ENCODE results near the gene SIK2. TPM values are rescaled to one million over a fixed set of nuclear protein-coding genes. Genes with fewer than 3 reads are reported as not detected.

Gene SIK2
- total RNA-seq (2014; rRNA removed; shearing (Covaris generic)), result 17.1 and 17.3 TPM in 2 replicates

DNA sequence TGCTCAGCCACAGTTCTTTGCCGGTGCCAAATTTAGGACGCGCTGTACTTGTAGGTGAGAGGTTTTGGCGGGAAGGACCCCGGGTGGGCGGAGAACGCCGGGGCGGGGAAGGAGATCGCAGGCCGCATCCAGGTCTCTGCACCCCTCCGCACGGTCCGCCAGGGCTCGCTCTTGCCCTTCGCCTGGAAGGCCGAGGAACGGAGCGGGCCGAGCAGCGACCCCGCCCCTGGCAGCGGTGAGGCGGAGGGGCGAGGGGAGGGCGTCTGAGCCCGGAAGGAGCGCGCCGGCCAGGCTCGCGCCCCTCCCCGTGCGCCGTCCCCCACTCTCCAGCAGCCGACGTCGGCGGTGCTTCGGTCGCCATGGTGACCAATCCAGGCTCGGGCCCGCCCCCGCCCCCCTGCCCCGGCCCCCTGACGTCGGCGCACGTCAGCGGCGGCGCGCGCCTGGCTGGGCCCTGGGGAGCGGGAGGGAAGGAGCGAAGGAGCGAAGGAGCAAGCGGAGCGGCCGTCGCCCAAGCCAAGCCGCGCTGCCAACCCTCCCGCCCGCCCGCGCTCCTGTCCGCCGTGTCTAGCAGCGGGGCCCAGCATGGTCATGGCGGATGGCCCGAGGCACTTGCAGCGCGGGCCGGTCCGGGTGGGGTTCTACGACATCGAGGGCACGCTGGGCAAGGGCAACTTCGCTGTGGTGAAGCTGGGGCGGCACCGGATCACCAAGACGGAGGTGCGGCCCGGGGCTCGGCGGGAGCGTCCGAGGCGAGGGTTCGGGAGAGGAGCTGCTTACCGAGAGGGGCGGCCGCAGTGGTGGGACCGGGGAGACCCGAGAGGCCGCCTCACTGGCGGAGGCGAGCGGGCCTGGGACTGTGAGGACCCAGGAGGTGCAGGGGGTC, at the start of gene SIK2:
Gene SIK2 (plus strand): TSS at position 471 of the 886 bp plus-strand sequence. CDS start 115 bp downstream, at position 586.
- peak; percentile 95 for DNase-seq (ENCODE audit: low read depth)

DNA sequence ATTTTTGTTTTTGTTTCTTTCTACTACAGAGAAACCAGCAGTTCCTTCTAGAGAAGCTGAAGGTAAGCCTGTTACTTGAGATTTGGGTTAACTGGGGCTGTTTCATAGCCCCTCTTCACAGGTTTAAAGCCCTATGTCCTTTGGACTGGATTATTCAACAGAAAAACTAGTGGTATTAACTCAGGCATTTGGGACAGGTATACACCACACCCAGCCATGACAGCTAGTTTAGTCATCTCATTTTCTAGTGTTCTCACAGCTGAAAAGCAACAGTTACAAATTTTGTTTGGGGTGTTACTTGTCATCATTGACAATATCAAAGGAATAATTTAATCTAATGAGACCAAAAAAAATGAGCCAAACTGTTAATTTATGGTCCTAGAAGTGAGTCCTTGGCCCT, 47.7 kb upstream of the SIK2 start:
- no peak for DNase-seq (ENCODE audit: low read depth)

DNA sequence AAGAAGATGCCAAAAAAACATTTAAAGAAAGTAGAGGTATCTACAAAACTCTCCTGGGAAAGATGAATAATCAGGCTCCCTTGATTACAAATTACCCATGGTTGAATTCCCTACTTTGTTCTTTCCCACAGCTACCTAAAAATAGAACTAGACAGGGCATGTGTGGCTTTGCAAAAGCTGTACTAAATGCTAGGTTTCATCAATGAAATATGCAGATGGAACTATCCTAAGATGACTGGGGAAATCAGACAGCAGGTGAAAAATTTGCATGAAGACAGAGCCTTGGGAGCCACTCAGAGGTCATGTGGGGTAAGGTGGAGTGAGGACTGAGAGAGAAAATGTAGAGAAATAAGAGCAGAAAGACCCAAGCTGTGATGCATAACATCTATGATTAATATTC, 47.0 kb upstream of the SIK2 start:
- peak; percentile 73 for DNase-seq (ENCODE audit: low read depth)

DNA sequence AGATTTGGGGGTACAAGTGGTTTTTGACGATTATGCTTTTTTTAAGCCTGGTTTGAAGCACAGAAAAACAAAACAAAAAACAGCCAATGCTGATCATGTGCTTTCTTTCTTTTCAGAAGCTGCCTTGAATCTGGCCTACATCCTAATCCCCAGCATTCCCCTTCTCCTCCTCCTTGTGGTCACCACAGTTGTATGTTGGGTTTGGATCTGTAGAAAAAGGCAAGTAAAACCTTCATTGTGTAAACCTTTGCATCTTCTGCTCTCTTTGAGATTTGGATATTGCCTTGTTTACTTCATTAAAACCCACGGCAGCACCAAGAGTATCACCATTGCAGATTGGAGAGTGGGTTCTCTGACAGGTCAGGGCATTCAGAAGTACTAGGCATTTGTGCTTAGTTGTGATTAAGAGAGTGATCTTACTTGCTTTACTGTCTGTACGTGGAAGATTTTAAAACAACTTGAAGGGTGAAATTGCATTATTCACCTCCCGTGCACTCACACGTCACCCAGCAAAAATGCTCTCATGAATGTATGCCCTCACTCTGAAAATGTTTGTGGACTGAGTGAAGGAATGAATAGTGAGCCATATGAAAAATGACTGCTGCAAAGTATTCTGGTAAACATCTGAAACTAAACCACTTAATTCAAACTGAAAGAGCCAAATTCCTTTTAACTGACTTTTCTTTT, 44.7 kb upstream of the SIK2 start:
- DNase-seq (ENCODE audit: low read depth), result peak; percentile 92

DNA sequence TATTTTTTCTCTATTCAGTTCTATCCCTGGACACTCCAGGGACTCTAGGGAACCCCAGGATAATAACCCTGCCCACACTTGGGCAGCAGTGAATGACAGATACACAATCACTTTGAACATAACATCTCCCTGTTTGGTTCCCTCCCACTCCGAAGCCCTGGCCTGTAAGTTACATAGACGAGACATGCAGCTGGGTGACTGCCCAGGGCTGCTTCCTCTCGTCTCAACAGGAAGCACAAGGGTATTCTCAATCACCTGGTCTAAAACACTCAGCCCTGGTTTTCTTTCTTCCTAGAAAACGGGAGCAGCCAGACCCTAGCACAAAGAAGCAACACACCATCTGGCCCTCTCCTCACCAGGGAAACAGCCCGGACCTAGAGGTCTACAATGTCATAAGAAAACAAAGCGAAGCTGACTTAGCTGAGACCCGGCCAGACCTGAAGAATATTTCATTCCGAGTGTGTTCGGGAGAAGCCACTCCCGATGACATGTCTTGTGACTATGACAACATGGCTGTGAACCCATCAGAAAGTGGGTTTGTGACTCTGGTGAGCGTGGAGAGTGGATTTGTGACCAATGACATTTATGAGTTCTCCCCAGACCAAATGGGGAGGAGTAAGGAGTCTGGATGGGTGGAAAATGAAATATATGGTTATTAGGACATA, 42.3 kb upstream of the SIK2 start:
- no peak for DNase-seq (ENCODE audit: low read depth)

DNA sequence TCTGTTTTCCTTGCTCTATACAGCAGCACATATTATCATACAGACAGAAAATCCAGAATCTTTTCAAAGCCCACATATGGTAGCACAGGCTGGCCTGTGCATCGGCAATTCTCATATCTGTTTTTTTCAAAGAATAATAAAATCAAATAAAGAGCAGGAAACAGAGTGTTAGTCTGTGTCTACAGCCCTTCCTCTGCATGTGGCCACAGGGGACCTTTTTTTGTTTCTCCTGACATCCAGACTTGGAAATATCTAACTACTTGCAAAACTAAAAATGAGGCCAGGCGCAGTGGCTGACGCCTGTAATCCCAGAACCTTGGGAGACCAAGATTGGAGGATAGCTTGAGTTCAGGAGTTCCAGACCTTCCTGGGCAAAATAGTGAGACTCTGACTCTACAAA, 41.4 kb upstream of the SIK2 start:
- no peak for DNase-seq (ENCODE audit: low read depth)

DNA sequence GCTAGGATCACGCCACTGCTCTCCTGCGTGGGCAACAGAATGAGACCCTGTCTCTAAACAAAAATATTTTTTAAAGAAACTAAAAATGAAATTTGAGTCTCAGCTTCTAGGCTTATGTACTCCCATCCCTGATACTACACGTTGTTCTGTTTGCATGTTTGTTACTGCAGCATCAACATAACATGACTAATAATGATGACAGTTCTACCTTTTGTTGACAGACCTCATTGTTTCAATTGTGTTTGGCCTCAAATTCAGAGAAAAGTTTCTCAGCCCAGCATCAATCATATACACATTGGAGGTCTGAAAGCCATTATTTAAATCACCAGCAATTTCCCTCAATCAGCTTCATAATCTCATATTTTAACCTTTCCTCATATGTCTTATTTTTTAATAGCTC, 40.9 kb upstream of the SIK2 start:
- DNase-seq (ENCODE audit: low read depth), result no peak

DNA sequence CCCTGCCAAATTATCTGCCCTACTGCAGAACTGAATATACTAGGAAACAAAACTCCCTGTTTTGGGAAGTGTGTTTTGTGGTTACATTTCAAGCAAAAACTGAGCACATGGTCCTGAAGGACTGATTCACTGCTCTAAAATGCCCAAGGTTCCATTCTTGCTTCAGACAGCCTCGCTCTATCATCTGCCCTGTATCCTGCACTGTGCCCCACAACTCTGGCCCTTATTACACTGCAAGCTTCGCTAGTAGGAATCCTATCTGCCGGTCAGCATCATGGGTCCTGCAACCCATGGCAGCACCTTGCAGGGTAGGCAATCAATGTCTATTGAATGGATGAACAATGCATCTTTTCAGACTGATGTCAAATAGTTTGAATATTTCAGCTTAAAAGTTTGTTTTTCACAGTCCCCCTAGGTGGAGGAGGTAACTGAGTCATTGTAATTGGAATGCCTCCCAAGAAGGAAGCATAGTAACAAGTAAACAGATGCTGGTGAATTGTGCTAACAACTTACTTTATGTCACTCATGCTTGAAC, 40.4 kb upstream of the SIK2 start:
- DNase-seq (ENCODE audit: low read depth), result peak; percentile 81

DNA sequence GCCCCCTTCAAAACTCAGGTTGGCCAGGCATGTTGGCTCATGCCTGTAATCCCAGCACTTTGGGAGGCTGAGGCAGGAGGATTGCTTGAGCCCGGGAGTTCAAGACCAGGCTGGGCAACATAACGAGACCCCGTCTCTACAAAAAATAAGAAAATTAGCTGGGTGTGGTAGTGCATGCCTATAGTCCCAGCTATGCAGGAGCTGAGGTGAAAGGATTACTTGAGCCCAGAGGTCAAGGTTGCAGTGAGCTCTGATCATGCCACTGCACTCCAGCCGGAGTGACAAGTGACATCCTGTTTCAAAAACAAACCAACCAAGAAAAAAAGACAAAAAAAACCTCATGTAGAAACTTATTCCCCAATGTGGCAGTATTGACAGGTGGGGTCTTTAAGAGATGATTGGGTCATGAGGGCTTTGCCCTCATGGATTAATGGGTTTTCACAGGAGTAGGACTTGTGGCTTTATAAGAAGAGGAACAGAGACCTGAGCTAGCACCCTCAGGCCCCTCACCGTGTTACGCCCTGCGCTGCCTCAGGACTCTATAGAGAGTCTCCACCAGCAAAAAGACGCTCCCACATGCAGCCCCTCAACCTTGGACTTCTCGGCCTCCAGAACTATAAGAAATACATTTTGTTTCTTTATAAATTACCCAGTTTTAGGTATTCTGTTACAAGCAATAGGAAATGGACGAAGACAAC, 39.4 kb upstream of the SIK2 start:
- DNase-seq (ENCODE audit: low read depth), result no peak

DNA sequence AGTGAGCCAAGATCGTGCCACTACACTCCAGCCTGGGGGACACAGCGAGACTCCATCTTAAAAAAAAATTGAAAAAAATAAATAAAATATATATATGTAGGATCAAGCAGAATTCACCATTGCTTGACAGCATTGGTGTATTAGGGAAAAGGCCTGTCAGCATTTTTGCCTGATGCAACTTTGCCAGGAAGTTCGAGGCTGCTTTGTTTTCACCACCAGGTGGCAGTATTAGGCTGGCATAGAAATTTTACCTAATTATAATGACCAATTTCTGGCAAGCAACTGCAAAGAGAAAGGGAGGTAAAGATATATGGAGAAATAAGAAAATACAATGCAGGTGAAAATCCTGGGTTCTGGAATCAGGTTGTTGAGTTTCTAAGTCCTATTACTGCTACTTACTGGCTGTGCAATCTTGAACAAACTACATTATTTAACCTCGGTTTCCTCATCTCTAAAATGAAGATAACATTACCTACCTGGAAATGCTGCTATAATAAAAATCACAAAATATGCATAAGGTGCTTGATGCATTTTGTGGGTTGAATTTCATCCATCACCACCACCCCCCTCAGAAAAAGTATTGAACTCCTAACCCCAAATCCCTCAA, 37.0 kb upstream of the SIK2 start:
- peak; percentile 66 for DNase-seq (ENCODE audit: low read depth)

DNA sequence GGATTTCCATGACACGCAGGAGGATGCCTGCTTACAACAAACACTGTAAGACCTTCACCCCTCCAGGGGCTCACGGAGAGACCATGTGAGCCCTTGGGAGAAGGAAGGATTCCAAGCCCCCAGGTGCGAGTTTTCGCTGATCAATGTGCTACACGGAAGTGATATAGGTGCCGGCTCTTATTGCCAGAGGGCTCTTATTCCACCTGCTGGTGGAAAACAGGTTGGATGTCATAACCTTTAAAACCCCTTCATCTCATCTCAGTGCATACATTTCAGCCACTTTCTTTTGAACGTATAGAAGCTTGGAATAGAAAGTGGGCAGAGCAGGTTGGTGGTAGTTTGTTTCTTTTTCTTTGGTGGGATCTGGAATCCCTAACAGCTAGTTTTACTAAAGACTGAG, 35.9 kb upstream of the SIK2 start:
- DNase-seq (ENCODE audit: low read depth), result no peak

DNA sequence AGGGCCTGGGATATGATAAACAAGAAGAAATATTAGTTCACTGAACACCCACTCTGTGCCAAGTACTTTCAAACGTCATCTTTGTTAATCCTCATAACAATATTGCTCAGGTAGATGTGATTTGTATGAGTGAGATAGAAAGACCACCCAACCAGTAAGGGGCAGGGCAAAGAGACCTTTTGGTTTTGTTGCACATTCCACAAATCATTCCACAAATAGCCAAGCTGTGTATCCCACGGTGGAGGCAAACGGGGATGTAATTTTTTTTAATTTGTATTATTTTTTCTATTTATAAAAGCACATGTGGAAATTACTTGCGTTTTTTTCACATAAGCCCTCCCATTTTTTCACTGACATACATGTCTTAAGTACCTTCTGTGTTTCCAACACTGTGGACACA, 32.8 kb upstream of the SIK2 start:
- no peak for DNase-seq (ENCODE audit: low read depth)

DNA sequence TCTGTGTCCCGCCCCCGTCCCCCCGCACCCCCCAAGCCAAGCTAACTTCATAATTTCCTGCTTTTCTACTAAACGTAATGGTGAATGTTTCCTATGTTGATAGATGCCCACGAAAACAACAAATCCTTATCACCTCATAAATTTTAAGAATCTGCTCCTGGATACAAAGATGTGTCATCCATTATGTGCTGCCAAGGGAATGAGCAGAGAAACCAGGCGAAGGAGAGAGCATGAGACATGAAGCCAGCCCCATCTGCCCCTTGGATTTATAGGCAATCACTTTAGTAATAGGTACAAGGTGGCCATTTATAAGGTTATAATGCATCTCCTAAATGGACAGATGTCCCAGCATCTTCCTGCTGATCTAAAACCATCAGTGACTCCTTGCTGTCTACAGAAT, 31.5 kb upstream of the SIK2 start:
- DNase-seq (ENCODE audit: low read depth), result no peak

DNA sequence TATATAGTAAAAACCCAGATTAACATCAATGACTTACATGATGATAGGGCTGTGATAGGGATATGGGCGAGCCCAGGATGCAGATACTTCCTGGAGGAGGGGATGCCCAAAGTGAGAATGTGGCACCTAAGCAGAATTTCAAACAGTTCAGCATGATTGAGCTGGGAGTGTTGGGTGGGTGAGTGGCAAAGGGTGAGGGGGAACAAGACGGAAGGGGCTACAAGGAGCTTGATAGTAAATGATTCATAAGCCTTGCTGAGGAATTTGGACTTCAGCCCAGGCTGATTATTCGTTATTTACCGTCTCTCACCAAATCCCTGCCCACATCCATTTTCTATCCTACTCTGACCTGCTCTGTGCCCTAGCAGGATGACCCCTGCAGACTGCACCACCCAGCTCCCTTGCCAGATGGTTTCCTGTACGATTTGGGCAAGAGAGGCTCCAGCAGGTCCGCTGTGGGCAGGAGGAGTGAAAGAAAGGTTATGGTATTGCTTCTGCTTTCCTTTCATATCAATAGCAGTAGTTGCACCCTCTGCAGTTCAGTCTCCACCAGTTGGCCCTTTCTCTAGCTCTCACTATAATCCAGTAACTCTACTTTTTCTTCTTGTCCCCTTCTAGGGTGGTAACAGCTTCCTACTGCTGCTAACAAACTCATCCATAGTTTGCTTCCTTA, 30.3 kb upstream of the SIK2 start:
- no peak for DNase-seq (ENCODE audit: low read depth)

DNA sequence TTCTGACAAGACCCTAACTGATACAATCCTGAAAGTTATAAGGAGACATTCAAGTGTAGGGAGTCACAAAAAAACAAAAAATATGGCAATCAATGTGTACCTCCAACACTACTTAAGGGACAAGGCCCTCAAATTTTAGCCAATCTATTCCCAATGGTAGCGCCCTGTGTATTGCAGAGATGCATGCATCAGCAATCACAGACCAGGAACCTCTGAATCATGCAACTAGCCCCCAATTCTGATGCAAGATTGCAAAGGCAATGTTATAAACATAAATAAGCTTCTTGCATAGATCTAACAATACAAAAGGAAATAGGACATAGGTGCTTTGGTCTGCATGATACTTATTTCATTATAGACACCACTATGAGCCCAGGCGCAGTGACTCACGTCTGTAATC, 29.7 kb upstream of the SIK2 start:
- no peak for DNase-seq (ENCODE audit: low read depth)

DNA sequence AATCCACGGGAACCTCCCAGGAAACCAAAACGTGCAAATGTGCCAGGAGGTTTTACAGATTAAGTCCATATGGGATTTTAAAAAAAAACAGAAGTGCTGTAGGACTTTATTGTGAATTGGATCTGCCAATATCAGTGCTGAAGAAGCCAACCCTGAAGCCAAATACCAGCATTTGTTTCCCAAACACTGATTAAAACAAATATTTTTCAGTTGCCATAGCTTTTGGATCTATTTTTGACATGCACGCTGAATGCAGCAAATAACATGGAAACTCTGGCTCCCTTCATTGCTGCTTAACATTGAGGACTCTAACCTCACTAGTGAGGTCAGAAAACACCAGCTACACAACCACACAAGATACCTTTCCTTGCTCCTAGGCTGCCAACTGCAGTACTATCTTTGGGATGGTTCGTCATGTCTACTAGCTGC, 28.4 kb upstream of the SIK2 start:
- peak; percentile 47 for DNase-seq (ENCODE audit: low read depth)

DNA sequence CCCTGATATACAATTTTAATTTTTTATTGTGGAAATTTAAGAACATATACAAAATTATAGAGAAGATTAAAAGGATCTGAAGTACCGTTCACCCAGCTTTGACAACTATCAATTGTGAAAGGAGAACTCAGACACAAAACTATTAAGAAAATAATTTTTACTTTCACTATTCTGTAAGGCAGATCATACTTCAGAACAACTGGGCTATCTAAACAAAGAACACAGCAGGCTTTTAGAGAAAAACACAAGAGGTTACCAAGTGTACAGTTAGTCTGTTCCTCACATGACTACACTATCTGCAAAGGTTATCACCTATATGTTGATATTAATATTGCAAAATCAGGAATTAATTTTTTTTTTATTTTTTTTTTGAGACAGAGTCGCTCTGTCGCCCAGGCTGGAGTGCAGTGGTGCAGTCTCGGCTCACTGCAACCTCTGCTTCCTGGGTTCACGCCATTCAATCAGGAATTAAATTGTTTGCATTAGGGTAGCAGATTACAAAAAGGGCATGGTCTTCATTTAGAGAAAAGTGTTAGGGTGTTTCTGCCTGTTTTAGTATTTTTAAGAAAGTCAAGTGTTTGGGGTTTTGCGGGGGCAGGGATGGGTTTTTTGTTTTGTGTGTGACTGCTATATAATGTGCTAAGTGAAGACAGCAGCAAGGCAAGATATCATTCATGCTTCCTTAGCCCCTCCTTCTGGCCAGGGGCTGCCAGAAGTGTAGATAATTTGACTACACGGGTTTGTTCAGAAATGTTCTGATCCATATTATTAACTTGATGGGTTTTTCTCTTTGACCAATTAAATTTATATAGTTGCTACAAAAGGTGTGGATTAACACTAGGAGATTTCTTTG, 27.6 kb upstream of the SIK2 start:
- peak; percentile 42 for DNase-seq (ENCODE audit: low read depth)

DNA sequence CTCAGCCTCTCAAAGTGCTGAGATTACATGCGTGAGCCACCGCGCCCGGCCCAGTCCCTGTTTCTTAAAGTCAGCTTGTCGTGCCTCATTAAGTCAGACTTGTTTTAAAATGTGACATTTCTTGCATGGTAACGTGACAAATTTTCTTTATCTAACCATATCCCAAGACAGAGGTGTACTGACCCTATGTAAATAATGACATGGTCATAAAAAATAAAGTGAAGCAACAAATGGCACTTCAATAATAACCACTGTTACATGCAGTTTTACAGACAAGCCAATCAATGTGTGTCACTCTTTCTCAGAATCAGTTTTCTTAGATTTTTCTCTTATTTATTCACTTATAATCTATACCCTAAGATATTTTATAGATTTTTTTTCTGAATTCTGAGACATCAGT, 26.5 kb upstream of the SIK2 start:
- DNase-seq (ENCODE audit: low read depth), result no peak

DNA sequence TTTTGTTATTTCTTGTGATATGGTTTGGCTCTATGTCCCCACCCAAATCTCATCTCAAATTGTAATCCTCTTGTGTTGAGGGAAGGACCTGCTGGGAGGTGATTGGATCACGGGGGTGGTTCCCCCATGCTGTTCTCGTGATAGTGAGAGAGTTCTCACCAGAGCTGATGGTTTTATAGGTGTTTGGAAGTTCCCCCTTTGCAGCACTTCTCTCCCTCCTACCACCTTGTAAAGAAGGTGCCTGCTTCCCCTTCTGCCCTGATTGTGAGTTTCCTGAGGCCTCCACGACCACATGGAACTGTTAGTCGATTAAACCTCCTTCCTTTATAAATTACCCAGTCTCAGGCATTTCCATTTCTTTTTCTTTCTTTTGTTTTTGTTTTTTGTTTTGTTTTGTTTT, 24.4 kb upstream of the SIK2 start:
- no peak for DNase-seq (ENCODE audit: low read depth)

DNA sequence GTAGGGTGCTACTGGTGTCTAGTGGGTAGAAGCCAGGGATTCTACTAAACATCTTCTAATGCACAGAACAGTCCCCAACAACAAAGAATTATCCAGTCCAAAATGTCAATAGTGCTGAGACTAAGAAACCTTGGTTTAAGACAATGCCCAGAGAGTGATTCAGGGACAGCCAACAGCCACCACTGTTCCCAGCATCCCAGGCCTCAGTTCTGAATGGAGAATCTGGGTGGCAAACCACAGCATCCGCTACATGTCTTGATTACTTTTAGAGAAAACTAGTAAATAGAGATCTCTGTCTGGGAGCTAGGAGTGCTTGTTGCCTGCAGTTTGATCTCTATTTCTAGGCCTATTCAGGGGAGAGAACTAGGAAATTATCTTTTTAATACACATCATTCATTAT, 20.9 kb upstream of the SIK2 start:
- no peak for DNase-seq (ENCODE audit: low read depth)

All from RPMI7951 (cell line).